ENCODE results near the gene TNFAIP2. TPM values are rescaled to one million over a fixed set of nuclear protein-coding genes. Genes with fewer than 3 reads are reported as not detected.

The TNFAIP2 gene
- total RNA-seq, 1 donor from 2014 or later: 19.6 TPM

DNA sequence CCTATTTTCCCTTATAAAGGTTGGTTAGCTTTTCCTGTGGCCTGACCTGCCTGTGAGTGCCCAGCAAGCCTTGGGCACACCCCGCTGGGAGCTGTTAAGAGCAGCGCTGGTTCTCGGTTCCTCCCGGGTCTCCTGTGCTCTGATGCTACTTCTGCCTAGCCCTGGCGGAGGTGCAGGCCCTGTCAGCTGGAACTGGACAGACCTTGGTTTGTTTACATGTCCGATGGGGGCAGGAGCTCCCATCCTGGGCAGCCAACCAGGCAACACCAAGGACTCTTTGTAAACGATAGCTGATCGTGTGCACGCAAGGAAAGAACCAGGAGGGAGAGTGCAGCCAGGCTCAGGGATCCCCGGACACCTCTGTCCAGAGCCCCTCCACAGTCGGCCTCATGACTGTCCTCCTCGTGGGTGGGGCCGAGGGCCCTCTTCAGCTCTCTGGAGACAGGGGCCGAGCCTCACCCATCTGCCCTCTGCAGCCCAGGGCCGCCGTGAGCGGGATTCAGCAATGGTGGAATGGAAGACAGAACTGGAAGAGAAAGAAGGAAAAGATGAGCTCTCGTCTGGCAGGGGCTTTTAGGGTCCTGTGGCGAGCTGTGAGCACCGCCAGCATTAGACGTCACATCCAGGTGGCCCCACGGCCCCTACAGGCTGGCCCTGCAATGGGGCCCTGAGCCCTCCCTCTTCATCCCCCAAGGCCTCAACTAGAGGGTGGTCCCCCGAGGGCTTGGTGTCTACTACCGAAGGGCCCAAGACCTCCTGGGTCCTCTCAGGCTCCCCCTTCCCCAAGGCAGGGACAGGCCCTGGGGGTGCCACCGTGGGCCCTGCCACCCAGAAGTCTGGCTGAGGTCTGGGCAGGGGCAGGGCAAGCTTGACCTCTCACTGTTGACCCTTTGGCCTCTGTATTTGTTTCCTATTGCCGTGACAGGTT is 12.3 kb downstream of the TNFAIP2 start:
- no peak for DNase-seq (ENCODE audit: low spot score, unreplicated experiment)
- Mint-ChIP-seq H3K4me1 (ENCODE audit: low read depth) (peaks cover 12% of the 10 kb centered on the region), H3K9me3 (ENCODE audit: low read depth) (no peaks in the 10 kb centered on the region), H3K27ac (no peak overlapping the region), H3K27me3 (peaks cover 19% of the 10 kb centered on the region), H3K36me3 (ENCODE audit: insufficient read depth) (no peaks in the 10 kb centered on the region), H3K4me3 (ENCODE audit: low read depth) (no peak overlapping the region)
- TF ChIP-seq, protein P1, sequence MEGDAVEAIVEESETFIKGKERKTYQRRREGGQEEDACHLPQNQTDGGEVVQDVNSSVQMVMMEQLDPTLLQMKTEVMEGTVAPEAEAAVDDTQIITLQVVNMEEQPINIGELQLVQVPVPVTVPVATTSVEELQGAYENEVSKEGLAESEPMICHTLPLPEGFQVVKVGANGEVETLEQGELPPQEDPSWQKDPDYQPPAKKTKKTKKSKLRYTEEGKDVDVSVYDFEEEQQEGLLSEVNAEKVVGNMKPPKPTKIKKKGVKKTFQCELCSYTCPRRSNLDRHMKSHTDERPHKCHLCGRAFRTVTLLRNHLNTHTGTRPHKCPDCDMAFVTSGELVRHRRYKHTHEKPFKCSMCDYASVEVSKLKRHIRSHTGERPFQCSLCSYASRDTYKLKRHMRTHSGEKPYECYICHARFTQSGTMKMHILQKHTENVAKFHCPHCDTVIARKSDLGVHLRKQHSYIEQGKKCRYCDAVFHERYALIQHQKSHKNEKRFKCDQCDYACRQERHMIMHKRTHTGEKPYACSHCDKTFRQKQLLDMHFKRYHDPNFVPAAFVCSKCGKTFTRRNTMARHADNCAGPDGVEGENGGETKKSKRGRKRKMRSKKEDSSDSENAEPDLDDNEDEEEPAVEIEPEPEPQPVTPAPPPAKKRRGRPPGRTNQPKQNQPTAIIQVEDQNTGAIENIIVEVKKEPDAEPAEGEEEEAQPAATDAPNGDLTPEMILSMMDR (IDR thresholded peaks at IDR 0.05; ENCODE audit: unreplicated experiment): no peak

DNA sequence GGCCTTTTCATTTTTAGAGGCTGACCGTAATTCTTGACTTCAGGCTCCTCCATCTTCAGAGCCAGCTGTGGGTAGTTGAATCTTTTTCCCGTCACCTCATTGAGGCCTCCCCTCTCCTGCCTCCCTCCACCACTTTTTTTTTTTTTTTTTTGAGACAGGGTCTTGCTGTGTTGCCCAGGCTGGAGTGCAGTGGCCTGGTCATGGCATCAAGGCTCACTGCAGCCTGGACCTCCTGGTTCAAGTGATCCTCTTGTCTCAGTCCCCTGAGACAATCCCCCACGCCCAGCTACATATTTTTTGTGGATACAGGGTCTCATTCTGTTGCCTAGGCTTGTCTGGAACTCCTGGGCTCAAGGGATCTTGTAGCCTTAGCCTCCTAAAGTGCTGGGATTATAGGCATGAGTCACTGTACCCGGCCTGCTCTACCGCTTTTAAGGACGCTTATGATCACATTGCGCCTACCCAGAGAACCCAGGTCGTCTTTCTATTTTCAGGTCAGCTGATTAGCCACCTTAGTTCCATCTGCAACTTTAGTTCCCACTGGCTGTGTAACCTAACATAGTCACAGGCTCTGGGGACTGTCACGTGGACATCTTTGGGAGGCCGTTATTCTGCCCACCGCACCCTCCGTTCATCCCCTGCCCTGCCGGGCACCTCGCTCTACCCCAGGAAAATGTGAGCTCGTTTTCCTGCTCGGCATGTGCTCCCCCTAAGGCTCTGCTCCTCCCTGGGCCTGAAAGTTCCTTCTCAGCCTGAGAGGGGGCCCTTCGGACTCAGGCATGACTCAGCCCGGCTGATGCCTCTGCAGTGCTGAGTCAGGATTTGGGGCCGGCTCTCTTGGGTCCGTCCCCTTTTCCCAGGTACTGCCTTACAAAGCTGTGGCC is 13.4 kb downstream of the TNFAIP2 start:
- no peaks in the 10 kb centered on the region for H3K36me3 Mint-ChIP-seq (ENCODE audit: insufficient read depth)
- peaks cover 25% of the 10 kb centered on the region for H3K27me3 Mint-ChIP-seq
- no peak overlapping the region for H3K4me3 Mint-ChIP-seq (ENCODE audit: low read depth)
- TF ChIP-seq, protein P1 (IDR thresholded peaks at IDR 0.05; ENCODE audit: unreplicated experiment): no peak
- no peaks in the 10 kb centered on the region for H3K9me3 Mint-ChIP-seq (ENCODE audit: low read depth)
- H3K27ac Mint-ChIP-seq: no peak overlapping the region
- peaks cover 12% of the 10 kb centered on the region for H3K4me1 Mint-ChIP-seq (ENCODE audit: low read depth)
- no peak for DNase-seq (ENCODE audit: low spot score, unreplicated experiment)

DNA sequence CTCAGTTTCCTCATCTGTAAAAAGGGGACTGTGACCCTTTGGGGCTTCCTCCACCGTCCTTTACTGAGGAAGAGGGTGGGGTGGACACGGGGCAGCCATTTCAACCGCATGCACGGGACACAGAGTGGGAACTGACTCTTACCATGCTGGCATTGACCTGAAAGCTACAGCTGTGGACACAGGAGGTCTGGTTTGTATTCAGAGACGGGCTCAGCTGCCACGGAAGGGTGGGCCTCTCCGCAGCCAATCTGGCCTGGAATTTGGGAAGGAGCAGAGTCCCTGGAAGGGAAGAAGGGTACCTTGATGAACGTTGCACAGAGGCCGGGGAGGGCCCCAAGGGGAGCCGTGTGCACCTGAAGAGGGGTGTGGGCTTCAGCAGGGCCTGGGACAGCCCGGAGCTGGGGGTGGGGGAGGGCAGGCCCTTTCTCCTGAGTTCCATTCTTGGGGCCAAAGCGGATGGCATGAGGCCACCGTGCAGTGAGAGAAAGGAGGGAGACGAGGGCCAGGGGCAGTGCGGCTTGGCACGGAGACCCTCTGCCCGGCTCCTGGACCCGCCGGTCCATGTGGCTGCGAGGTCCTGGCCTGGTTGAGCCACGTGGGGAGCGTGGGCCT is 14.5 kb downstream of the TNFAIP2 start:
- DNase-seq (ENCODE audit: low spot score, unreplicated experiment): no peak
- TF ChIP-seq, protein P1 (IDR thresholded peaks at IDR 0.05; ENCODE audit: unreplicated experiment): no peak
- H3K36me3 Mint-ChIP-seq (ENCODE audit: insufficient read depth): no peaks in the 10 kb centered on the region
- H3K4me3 Mint-ChIP-seq (ENCODE audit: low read depth): no peak overlapping the region
- H3K27ac Mint-ChIP-seq: no peak overlapping the region
- H3K4me1 Mint-ChIP-seq (ENCODE audit: low read depth): peaks cover 14% of the 10 kb centered on the region
- no peaks in the 10 kb centered on the region for H3K9me3 Mint-ChIP-seq (ENCODE audit: low read depth)
- peaks cover 36% of the 10 kb centered on the region for H3K27me3 Mint-ChIP-seq

DNA sequence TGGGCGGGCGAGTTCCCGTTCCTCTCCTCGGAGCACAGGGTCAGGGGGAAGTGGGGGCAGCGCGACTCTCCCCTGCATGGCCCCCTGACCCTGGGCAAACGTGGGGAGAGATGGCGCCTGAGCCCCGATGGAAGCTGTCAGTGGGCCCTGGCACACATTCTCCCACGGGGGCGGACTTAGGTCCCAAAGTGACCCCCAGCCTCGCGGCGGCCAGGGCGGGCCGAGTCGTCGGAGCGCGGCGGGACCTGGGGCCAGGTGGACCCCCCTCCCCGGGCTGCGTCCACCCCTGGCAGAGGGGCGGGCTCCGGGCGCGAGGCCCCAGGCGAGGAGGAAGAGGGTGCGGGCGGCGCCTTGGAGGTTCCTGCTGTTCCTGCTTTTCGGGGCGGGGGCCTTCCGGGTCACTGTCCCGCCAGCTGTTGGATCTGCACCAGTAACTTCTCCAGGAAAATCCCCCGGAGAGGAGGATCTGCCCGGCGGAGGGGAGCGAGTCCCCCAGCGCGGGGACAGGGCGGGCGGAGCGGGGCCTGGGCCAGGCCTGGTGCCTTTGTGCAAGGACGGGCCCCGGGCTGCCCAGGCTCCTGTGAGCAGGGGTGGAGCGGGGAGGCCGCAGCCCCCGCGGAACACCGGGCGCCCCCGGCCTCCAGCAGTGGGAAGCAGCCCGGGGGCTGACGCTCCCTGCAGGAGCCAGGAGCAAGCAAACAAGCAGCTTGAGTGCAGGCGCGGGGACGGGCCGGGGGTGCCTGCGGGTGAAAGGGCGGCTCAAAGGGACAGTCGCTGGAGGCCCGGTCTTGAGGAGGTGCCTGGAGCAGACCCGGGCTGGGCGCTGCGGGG is 15.3 kb downstream of the TNFAIP2 start:
- no peak for DNase-seq (ENCODE audit: low spot score, unreplicated experiment)
- Mint-ChIP-seq H3K27ac (no peak overlapping the region), H3K36me3 (ENCODE audit: insufficient read depth) (no peaks in the 10 kb centered on the region), H3K4me3 (ENCODE audit: low read depth) (peak overlapping the region; percentile 61), H3K27me3 (peaks cover 41% of the 10 kb centered on the region), H3K9me3 (ENCODE audit: low read depth) (no peaks in the 10 kb centered on the region), H3K4me1 (ENCODE audit: low read depth) (peaks cover 16% of the 10 kb centered on the region)
- TF ChIP-seq, protein P1 (IDR thresholded peaks at IDR 0.05; ENCODE audit: unreplicated experiment): no peak
